ENCODE results near the gene C1QTNF9B. TPM values are rescaled to one million over a fixed set of nuclear protein-coding genes. Genes with fewer than 3 reads are reported as not detected.
"Not testable (repeated sequence)": the region's sequence is repeated elsewhere in the genome, so short reads cannot be mapped to it uniquely, and the experiment has no call there.

C1QTNF9B gene
- total RNA-seq, 2 donors from 2014 or later = 2.4 TPM; not detected in 1

DNA sequence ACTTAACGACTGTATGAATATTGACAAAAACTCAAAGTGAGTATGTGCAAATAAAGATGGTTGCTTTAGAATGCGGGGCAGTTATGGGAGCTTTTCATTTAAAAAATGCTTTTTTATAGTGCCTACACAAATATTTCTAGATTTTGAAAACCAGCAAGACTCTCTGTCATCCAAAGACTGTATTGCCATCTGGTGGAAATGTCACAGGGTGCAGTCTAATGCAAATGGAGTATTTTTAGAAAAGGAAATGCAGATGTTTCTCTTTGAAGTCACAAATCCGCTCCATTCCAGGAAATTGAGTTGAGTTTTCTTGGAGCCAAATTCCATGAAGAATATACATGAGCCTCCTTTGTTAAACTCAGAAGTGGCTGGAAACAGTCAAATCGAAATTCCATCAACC, 2.3 kb upstream of the C1QTNF9B start:
- WGBS = 18% methylated on average over 4 of the region's 4 CpGs
- Histone ChIP-seq H3K9me3 (no peaks in the 10 kb centered on the region), H3K27me3 (replicated peaks; ENCODE audit: insufficient read depth) (no peaks in the 10 kb centered on the region), H3K4me1 (replicated peaks) (no peaks in the 10 kb centered on the region), H3K27ac (no peak overlapping the region), H3K36me3 (no peaks in the 10 kb centered on the region), H3K4me3 (no peak overlapping the region)
- no peak for DNase-seq (ENCODE audit: low spot score)
- TF ChIP-seq, protein P1, sequence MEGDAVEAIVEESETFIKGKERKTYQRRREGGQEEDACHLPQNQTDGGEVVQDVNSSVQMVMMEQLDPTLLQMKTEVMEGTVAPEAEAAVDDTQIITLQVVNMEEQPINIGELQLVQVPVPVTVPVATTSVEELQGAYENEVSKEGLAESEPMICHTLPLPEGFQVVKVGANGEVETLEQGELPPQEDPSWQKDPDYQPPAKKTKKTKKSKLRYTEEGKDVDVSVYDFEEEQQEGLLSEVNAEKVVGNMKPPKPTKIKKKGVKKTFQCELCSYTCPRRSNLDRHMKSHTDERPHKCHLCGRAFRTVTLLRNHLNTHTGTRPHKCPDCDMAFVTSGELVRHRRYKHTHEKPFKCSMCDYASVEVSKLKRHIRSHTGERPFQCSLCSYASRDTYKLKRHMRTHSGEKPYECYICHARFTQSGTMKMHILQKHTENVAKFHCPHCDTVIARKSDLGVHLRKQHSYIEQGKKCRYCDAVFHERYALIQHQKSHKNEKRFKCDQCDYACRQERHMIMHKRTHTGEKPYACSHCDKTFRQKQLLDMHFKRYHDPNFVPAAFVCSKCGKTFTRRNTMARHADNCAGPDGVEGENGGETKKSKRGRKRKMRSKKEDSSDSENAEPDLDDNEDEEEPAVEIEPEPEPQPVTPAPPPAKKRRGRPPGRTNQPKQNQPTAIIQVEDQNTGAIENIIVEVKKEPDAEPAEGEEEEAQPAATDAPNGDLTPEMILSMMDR (IDR thresholded peaks at IDR 0.05) = peak in 2 of 4 experiments; percentile 20 to 53
- TF ChIP-seq POLR2AphosphoS5 (IDR thresholded peaks at IDR 0.05) = no peak
- intact Hi-C loops (cut with DNase I) = no loop called here

DNA sequence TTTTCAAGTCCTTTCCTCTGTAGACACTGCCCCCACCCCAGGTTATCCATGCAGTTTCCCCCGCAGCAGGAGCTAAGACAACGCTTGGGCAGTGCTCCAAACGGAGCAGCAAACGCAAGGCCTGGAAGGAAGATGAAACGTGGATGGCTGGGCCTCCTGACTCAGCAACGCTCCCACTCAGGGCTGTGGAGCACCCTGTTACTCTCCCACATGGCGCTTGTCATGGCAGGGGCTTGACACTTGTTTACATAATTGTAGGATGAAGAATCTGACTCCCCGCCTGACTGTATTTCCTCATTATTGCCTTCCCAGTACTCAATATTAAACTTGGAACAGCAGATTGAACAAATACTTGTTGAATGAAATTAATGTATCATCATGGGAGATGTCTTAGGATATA, 799 bp upstream of the C1QTNF9B start:
- H3K4me3 ChIP-seq = no peak overlapping the region
- WGBS = 67% methylated on average over 8 of the region's 8 CpGs
- no peaks in the 10 kb centered on the region for H3K9me3 ChIP-seq
- no peaks in the 10 kb centered on the region for H3K27me3 ChIP-seq (replicated peaks; ENCODE audit: insufficient read depth)
- H3K4me1 ChIP-seq (replicated peaks) = no peaks in the 10 kb centered on the region
- intact Hi-C loops (cut with DNase I) = no loop called here
- no peak overlapping the region for H3K27ac ChIP-seq
- no peaks in the 10 kb centered on the region for H3K36me3 ChIP-seq
- DNase-seq (ENCODE audit: low spot score) = no peak
- TF ChIP-seq, protein P1 (IDR thresholded peaks at IDR 0.05) = no peak
- TF ChIP-seq POLR2AphosphoS5 (IDR thresholded peaks at IDR 0.05) (no peak), POLR2A (IDR thresholded peaks at IDR 0.05) (no peak)

DNA sequence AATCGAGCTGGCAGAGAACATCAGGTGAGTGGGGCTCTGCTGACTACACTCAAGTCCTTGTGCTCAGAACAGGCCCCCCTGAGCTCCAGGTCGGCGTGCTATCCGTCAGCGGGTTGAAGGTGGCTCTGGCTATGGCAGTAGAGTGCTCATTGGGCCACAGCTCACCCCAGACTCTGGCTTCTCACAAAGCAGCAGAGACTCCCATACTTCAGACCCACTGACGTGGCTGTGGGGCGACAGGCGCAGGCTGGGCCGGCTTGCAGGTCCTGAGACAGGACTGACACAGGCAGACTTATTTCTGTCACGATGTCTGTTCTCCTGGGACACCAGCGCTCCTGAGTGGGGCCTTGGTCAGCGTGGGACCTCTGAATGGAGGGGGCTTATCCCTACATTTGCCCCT, 2.6 kb downstream of the C1QTNF9B start:
- H3K36me3 ChIP-seq; H3K27me3 ChIP-seq (replicated peaks; ENCODE audit: insufficient read depth); H3K9me3 ChIP-seq; DNase-seq (ENCODE audit: low spot score); intact Hi-C loops (cut with DNase I); H3K27ac ChIP-seq; H3K4me1 ChIP-seq (replicated peaks); H3K4me3 ChIP-seq: not testable (repeated sequence)
- 87% methylated on average over 12 of the region's 12 CpGs for WGBS

DNA sequence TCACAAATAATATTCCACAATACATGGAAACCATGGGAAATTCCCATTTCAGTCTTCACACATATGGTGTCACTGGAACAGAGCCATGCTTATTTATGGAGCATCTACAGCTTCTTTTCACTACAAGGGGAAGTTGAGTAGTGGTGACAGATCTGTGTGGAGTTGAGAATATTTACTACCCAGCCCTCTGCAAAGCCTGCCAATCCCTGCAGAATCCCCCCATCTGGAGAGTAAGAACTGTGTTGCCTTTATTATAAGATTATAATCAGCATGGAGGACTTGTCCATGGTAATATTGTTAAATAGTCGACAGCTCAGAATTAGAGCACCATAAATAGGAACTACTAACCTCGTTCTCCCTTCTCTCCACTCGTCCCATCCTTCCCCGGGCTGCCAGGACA, 3.5 kb downstream of the C1QTNF9B start:
- H3K4me3 ChIP-seq; H3K36me3 ChIP-seq; H3K27me3 ChIP-seq (replicated peaks; ENCODE audit: insufficient read depth); H3K4me1 ChIP-seq (replicated peaks); DNase-seq (ENCODE audit: low spot score); H3K27ac ChIP-seq; intact Hi-C loops (cut with DNase I); H3K9me3 ChIP-seq: not testable (repeated sequence)
- 62% methylated on average over 2 of the region's 4 CpGs for WGBS

DNA sequence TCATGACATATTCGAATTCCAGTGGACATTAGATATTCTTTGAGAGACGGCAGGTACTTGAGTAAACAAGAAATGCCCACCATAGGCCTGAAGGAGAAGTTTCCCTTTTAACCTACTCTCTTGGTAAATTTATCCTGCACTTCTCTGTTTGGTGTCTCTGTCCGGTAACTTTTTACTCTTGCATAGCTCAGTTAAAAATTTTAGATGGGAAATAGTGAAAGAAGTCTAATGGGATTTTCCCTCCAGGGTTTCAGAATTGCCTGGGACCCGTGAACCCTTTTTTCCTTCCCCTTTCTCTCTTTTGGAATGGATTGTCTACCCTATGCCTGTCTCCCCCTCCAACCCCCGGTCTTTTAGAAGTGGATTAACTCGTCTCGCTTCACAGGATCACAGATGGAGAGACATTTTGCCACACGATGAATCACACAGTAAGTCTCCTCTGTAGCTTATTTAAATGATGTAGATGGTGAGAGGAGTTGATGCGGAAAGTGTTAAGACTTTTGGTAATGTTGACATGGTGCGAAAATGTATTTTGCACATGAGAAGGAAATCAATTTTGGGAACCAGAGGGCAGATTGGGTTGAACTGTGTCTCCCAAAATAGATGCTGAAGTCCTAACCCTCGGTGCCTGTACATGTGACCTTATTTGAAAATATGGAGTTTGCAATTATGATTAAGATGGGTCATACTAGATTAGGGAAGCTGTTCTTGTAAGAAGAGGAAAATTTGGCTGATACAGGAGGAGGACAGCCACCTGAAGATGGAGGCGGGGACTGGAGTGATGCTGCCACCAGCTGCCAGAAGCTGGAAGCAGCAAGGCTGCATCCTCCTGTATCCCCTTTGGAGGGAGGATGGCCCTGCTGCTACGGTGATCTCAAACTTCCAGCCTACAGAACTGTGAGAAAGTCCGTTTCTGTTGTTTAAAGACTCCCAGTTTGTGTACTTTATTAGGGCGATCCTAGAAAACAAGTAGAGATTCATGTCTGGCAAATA, 7.4 kb downstream of the C1QTNF9B start:
- no peaks in the 10 kb centered on the region for H3K27me3 ChIP-seq (replicated peaks; ENCODE audit: insufficient read depth)
- 32% methylated on average over 15 of the region's 15 CpGs for WGBS
- H3K4me3 ChIP-seq = peak overlapping the region; percentile 81 to 82
- TF ChIP-seq, protein P1 (IDR thresholded peaks at IDR 0.05) = peak in 2 of 4 experiments; percentile 8 to 27
- TF ChIP-seq POLR2AphosphoS5 (IDR thresholded peaks at IDR 0.05) (no peak), POLR2A (IDR thresholded peaks at IDR 0.05) (no peak)
- H3K9me3 ChIP-seq = no peaks in the 10 kb centered on the region
- intact Hi-C loops (cut with DNase I) = loop anchor here (5.0 kb wide), 1 partner anchor 423 kb away; no protein-coding TSS in a partner anchor
- DNase-seq (ENCODE audit: low spot score) = no peak
- no peaks in the 10 kb centered on the region for H3K4me1 ChIP-seq (replicated peaks)
- H3K27ac ChIP-seq = peak overlapping the region; percentile 77 to 83
- H3K36me3 ChIP-seq = no peaks in the 10 kb centered on the region
